Neural progenitor cell (in vitro differentiated cells): ENCODE results near the gene MAGI2. TPM values are rescaled to one million over a fixed set of nuclear protein-coding genes. Genes with fewer than 3 reads are reported as not detected.
"Not testable (repeated sequence)": the region's sequence is repeated elsewhere in the genome, so short reads cannot be mapped to it uniquely, and the experiment has no call there.

ENCODE experiments used
- DNase-seq: peaks from one replicate; pipeline ENCODE4 v3.0.0-alpha.2; 2016; ENCODE audit warnings: low spot score
- H2AFZ ChIP-seq: fragments of 200-600 bp; sonication (generic); replicated peaks from 2 replicates; pipeline ENCODE4 v1.6.1; 2016; ENCODE audit warnings: antibody characterized with exemption
- H3F3A ChIP-seq: fragments of 200-600 bp; sonication (generic); 2 replicates; pipeline ENCODE4 v1.6.1; 2016; ENCODE audit warnings: antibody characterized with exemption, low read depth
- H3K27ac ChIP-seq: fragments of 200-600 bp; sonication (generic); 2 replicates; pipeline ENCODE4 v1.5.1; 2016; ENCODE audit warnings: mild to moderate bottlenecking
- H3K27me3 ChIP-seq: fragments of 200-600 bp; sonication (generic); 2 replicates; pipeline ENCODE4 v1.6.1; 2016; ENCODE audit warnings: mild to moderate bottlenecking, moderate library complexity
- H3K36me3 ChIP-seq: fragments of 200-600 bp; sonication (generic); 2 replicates; pipeline ENCODE4 v1.5.1; 2016
- H3K4me1 ChIP-seq: fragments of 200-600 bp; sonication (generic); 2 replicates; pipeline ENCODE4 v1.6.1; 2016; ENCODE audit warnings: mixed run types
- H3K4me2 ChIP-seq: fragments of 200-600 bp; sonication (generic); 2 replicates; pipeline ENCODE4 v1.6.1; 2016
- H3K4me3 ChIP-seq: fragments of 200-600 bp; sonication (generic); 2 replicates; pipeline ENCODE4 v1.5.1; 2016
- H3K79me2 ChIP-seq: fragments of 200-600 bp; sonication (generic); 2 replicates; pipeline ENCODE4 v1.6.1; 2016; ENCODE audit warnings: low read depth
- H3K9ac ChIP-seq: fragments of 200-600 bp; sonication (generic); 2 replicates; pipeline ENCODE4 v1.6.1; 2016
- H3K9me3 ChIP-seq: fragments of 200-600 bp; sonication (generic); 2 replicates; pipeline ENCODE4 v1.5.1; 2016; ENCODE audit warnings: low read depth
- H4K20me1 ChIP-seq: fragments of 200-600 bp; sonication (generic); 2 replicates; pipeline ENCODE4 v1.6.1; 2016; ENCODE audit warnings: low read depth
- H3K27ac Mint-ChIP-seq: 3 replicates; pipeline ENCODE4 v1.8.0; 2021; ENCODE audit warnings: mixed read lengths
- H3K27me3 Mint-ChIP-seq: 2 replicates; pipeline ENCODE4 v1.8.0; 2022; ENCODE audit warnings: low read depth, mild to moderate bottlenecking, inconsistent platforms, moderate library complexity, mixed read lengths; ENCODE audit not compliant: insufficient read depth
- H3K36me3 Mint-ChIP-seq: 3 replicates; pipeline ENCODE4 v1.8.0; 2021; ENCODE audit warnings: mixed read lengths
- H3K4me1 Mint-ChIP-seq: 3 replicates; pipeline ENCODE4 v1.8.0; 2021; ENCODE audit warnings: mixed read lengths
- H3K4me3 Mint-ChIP-seq: 3 replicates; pipeline ENCODE4 v1.8.0; 2021; ENCODE audit warnings: mild to moderate bottlenecking, moderate library complexity, mixed read lengths
- H3K9me3 Mint-ChIP-seq: 3 replicates; pipeline ENCODE4 v1.8.0; 2020; ENCODE audit warnings: mixed read lengths
- CTCF ChIP-seq: fragments of 200-600 bp; sonication (generic); IDR thresholded peaks from 2 replicates; pipeline ENCODE4 v1.5.1; 2017; ENCODE audit warnings: antibody characterized with exemption, mild to moderate bottlenecking
- EZH2 ChIP-seq: fragments of 200-600 bp; sonication (generic); IDR thresholded peaks from 2 replicates; pipeline ENCODE4 v1.6.1; 2017; ENCODE audit warnings: antibody characterized with exemption, mild to moderate bottlenecking, moderate library complexity
- EZH2phosphoT487 ChIP-seq: fragments of 200-600 bp; sonication (generic); IDR thresholded peaks from 2 replicates; pipeline ENCODE4 v1.6.1; 2017; ENCODE audit warnings: antibody characterized with exemption
- total RNA-seq: library from RNA; depleted of rRNA; stranded (reverse); fragments of >200 nt; gene quantifications from 2 replicates; pipeline ENCODE4 v1.2.3, GENCODE V29; 2015; ENCODE audit warnings: low replicate concordance

The MAGI2 gene
- total RNA-seq, 1 donor from 2014 or later, result 5.8 TPM

DNA sequence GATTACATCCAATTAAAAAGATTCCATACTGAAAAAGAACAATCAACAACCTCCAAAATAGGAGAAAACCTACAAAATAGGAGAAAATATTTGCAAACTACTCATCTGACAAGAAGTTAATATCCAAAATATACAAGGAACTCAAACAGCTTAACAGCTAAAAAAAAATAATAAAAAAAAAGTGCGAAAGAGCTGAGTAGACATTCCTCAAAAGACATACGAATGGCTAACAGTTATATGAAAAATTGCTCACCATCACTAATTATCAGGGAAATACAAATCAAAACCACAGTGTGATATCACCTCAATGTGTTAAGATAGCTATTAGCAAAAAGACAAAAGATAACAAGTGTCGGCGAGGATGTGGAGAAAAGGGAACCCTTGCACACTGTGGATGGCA is 1204.6 kb downstream of the MAGI2 start:
- H3K4me1 Mint-ChIP-seq, result no peaks in the 10 kb centered on the region
- H2AFZ ChIP-seq, result no peak overlapping the region
- H3K79me2 ChIP-seq, result no peaks in the 10 kb centered on the region
- H3K36me3 Mint-ChIP-seq, result no peaks in the 10 kb centered on the region
- no peaks in the 10 kb centered on the region for H3K27me3 Mint-ChIP-seq
- H3K4me1 ChIP-seq, result no peaks in the 10 kb centered on the region
- H3K4me3 Mint-ChIP-seq, result no peak overlapping the region
- no peaks in the 10 kb centered on the region for H3K27me3 ChIP-seq
- H3K36me3 ChIP-seq, result no peaks in the 10 kb centered on the region
- H3K4me3 ChIP-seq, result no peak overlapping the region
- TF ChIP-seq EZH2 (no peak), CTCF (no peak), EZH2phosphoT487 (no peak)
- H3K9ac ChIP-seq, result no peak overlapping the region
- no peaks in the 10 kb centered on the region for H4K20me1 ChIP-seq
- no peak overlapping the region for H3K4me2 ChIP-seq
- H3K9me3 Mint-ChIP-seq, result peaks cover 17% of the 10 kb centered on the region
- DNase-seq, result no peak
- no peak overlapping the region for H3K27ac Mint-ChIP-seq
- no peaks in the 10 kb centered on the region for H3K9me3 ChIP-seq
- no peaks in the 10 kb centered on the region for H3F3A ChIP-seq
- H3K27ac ChIP-seq, result no peak overlapping the region

DNA sequence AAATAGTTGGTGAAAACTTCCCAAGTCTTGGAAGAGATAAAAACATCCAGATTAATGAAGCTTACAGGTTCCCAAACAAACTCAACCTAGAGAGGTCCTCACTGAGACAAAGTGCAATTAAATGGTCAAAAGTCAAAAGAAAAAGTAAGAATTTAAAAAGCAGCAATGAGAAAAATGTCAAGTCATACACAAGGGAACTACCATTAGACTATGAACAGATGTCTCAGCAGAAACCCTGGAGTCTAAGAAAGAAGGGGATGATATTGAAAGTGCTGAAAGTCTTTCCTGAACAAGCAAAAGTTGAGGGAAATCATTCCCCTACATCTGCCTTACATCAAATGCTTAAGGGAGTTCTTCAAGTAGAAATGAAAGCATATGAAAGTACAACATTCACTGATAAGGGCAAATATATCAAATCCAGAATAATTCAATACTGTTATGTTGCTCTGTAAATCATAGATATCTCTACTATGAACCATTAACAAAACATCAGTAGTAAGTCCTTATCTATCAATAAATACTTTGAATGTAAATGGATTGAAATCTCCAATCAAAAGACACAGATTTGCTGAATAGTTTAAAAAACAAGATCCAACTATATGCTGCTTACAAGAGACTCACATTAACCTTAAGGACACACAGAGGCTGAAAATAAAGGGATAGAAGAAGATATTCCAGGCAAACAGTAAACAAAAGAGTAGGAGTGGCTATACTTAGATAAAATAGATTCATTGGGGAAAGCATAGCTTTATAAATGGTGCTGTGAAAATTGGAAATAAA is 1205.4 kb downstream of the MAGI2 start:
- TF ChIP-seq CTCF, result no peak
- no peak for TF ChIP-seq EZH2
- TF ChIP-seq EZH2phosphoT487, result no peak
- no peaks in the 10 kb centered on the region for H4K20me1 ChIP-seq
- Mint-ChIP-seq H3K27ac (no peak overlapping the region), H3K27me3 (no peaks in the 10 kb centered on the region), H3K36me3 (no peaks in the 10 kb centered on the region), H3K4me3 (no peak overlapping the region), H3K4me1 (no peaks in the 10 kb centered on the region), H3K9me3 (peaks cover 17% of the 10 kb centered on the region)
- no peaks in the 10 kb centered on the region for H3K9me3 ChIP-seq
- H3K27me3 ChIP-seq, result no peaks in the 10 kb centered on the region
- H3K9ac ChIP-seq, result no peak overlapping the region
- H3K4me2 ChIP-seq, result no peak overlapping the region
- no peak overlapping the region for H2AFZ ChIP-seq
- no peak overlapping the region for H3K27ac ChIP-seq
- H3K4me3 ChIP-seq, result no peak overlapping the region
- DNase-seq, result no peak
- H3K36me3 ChIP-seq, result no peaks in the 10 kb centered on the region
- H3F3A ChIP-seq, result no peaks in the 10 kb centered on the region
- no peaks in the 10 kb centered on the region for H3K4me1 ChIP-seq
- H3K79me2 ChIP-seq, result no peaks in the 10 kb centered on the region

DNA sequence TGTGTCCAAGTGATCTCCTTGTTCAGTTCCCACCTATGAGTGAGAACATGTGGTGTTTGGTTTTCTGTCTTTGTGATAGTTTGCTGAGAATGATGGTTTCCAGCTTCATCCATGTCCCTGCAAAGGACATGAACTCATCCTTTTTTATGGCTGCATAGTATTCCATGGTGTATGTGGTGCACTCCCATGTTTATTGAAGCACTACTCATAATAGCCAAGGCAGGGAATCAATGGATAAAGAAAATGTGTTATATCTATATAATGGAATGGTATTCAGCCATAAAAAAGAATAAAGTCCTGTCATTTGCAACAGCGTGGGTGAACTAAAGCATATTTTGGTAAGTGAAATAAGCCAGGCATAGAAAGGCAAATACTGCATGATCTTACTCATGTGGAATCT is 1213.3 kb downstream of the MAGI2 start:
- not testable (repeated sequence) for H3K4me1 ChIP-seq, H3K36me3 ChIP-seq, H3K9me3 ChIP-seq, H3K9ac ChIP-seq, H3F3A ChIP-seq, DNase-seq, H3K27me3 Mint-ChIP-seq, H3K27ac Mint-ChIP-seq, H3K4me3 ChIP-seq, H3K4me2 ChIP-seq, H3K9me3 Mint-ChIP-seq, H3K27me3 ChIP-seq, H4K20me1 ChIP-seq, H3K79me2 ChIP-seq, H3K4me3 Mint-ChIP-seq, H3K36me3 Mint-ChIP-seq, H3K4me1 Mint-ChIP-seq, H3K27ac ChIP-seq, H2AFZ ChIP-seq

- Mint-ChIP-seq H3K27ac (no peak overlapping the region), H3K4me3 (no peak overlapping the region), H3K9me3 (peaks cover 2% of the 10 kb centered on the region), H3K27me3 (no peaks in the 10 kb centered on the region), H3K4me1 (no peaks in the 10 kb centered on the region), H3K36me3 (no peaks in the 10 kb centered on the region)
- no peak overlapping the region for H3K4me3 ChIP-seq
- no peak for DNase-seq
- no peaks in the 10 kb centered on the region for H4K20me1 ChIP-seq
- no peak overlapping the region for H2AFZ ChIP-seq
- no peaks in the 10 kb centered on the region for H3K4me1 ChIP-seq
- no peaks in the 10 kb centered on the region for H3K79me2 ChIP-seq
- no peaks in the 10 kb centered on the region for H3K9me3 ChIP-seq
- no peak overlapping the region for H3K27ac ChIP-seq
- TF ChIP-seq EZH2 (no peak), CTCF (no peak), EZH2phosphoT487 (no peak)
- H3F3A ChIP-seq, result no peaks in the 10 kb centered on the region
- no peaks in the 10 kb centered on the region for H3K36me3 ChIP-seq
- H3K4me2 ChIP-seq, result no peak overlapping the region
- no peaks in the 10 kb centered on the region for H3K27me3 ChIP-seq
- H3K9ac ChIP-seq, result no peak overlapping the region
These were observed 1218.8 kb downstream of the MAGI2 start for GRCh38 chr7:78234634-78235033.
